HL-60/S4 (cell line): ENCODE results near the gene TMEM250.
"Not testable (repeated sequence)": the region's sequence is repeated elsewhere in the genome, so short reads cannot be mapped to it uniquely, and the experiment has no call there.

ENCODE experiments used
- in situ Hi-C: fragments of 300-500 bp; cut with MboI; formaldehyde crosslinking; loops from 2 replicates; pipeline ENCODE4 v1.14.3; 2022; ENCODE audit warnings: low sequenced_read_pairs

TMEM250 gene

GRCh38 chr9:136118320-136119060, at the start of gene TMEM250:
Gene TMEM250, minus strand, starts transcription at chr9:136118875. Its CDS starts 1,975 bp downstream, at chr9:136116900.
- in situ Hi-C loops: no loop called here

- in situ Hi-C loops: no loop called here
Measured at GRCh38 chr9:136163248-136163850, 44.7 kb upstream of the TMEM250 start.

- in situ Hi-C loops: no loop called here
Measured at GRCh38 chr9:136160995-136161610, 42.4 kb upstream of the TMEM250 start.

- in situ Hi-C loops: no loop called here
Measured at GRCh38 chr9:136160381-136160841, 41.7 kb upstream of the TMEM250 start.

- in situ Hi-C loops: no loop called here
Measured at GRCh38 chr9:136159851-136160250, 41.2 kb upstream of the TMEM250 start.

GRCh38 chr9:136157477-136158265, 39.0 kb upstream of the TMEM250 start:
- in situ Hi-C loops: no loop called here

- in situ Hi-C loops: no loop called here
Measured at GRCh38 chr9:136156209-136157120, 37.8 kb upstream of the TMEM250 start.

- in situ Hi-C loops: no loop called here
Measured at GRCh38 chr9:136155576-136155975, 36.9 kb upstream of the TMEM250 start.

GRCh38 chr9:136154943-136155342, 36.3 kb upstream of the TMEM250 start:
- in situ Hi-C loops: no loop called here

- in situ Hi-C loops: no loop called here
Measured at GRCh38 chr9:136153381-136154065, 34.8 kb upstream of the TMEM250 start.

GRCh38 chr9:136152931-136153330, 34.3 kb upstream of the TMEM250 start:
- in situ Hi-C loops: no loop called here

- in situ Hi-C loops: no loop called here
Measured at GRCh38 chr9:136152543-136152866, 33.8 kb upstream of the TMEM250 start.

- in situ Hi-C loops: no loop called here
Measured at GRCh38 chr9:136151848-136152542, 33.3 kb upstream of the TMEM250 start.

- in situ Hi-C loops: no loop called here
Measured at GRCh38 chr9:136151214-136151804, 32.6 kb upstream of the TMEM250 start.

GRCh38 chr9:136150664-136151213, 32.1 kb upstream of the TMEM250 start:
- in situ Hi-C loops: not testable (repeated sequence)

GRCh38 chr9:136149853-136150252, 31.2 kb upstream of the TMEM250 start:
- in situ Hi-C loops: no loop called here

- in situ Hi-C loops: no loop called here
Measured at GRCh38 chr9:136149337-136149736, 30.7 kb upstream of the TMEM250 start.

GRCh38 chr9:136148766-136149165, 30.1 kb upstream of the TMEM250 start:
- in situ Hi-C loops: no loop called here
